ENCODE data around the gene YPEL1. TPM values are rescaled to one million over a fixed set of nuclear protein-coding genes. Genes with fewer than 3 reads are reported as not detected.

YPEL1 gene
- total and polyA plus RNA-seq, 4 donors = 0.83 to 4.8 (median 2.2) TPM

- no peaks in the 10 kb centered on the region for H3K27me3 ChIP-seq (ENCODE audit: control insufficient read depth in 4 of 4, insufficient read depth in 4 of 4, low read length in 3 of 4)
- DNase-seq (ENCODE audit: low spot score) = no peak
- peak overlapping the region in 1 of 3 donors; percentile 61 for H3K4me3 ChIP-seq (ENCODE audit: low read depth in 1 of 3, low read length in 3 of 3)
- peaks cover 2 to 10% (median 7%) of the 10 kb centered on the region in 4 donors for H3K4me1 ChIP-seq (ENCODE audit: control insufficient read depth in 4 of 4, insufficient read depth in 4 of 4, low read length in 3 of 4)
- H3K27ac ChIP-seq (ENCODE audit: low read depth in 1 of 2, low read length in 2 of 2) = no peak overlapping the region
- H3K9me3 ChIP-seq (ENCODE audit: control insufficient read depth in 4 of 4, low read length in 3 of 4) = no peaks in the 10 kb centered on the region
- 37% methylated on average over 17 of the region's 17 CpGs for WGBS
- TF ChIP-seq RAD21 (IDR thresholded peaks at IDR 0.05) = no peak
- no peak for TF ChIP-seq HNF4A (conservative IDR thresholded peaks at IDR 0.05)
- TF ChIP-seq YY1 (IDR thresholded peaks at IDR 0.05) = no peak
- no peak for TF ChIP-seq GABPA (IDR thresholded peaks at IDR 0.05 in 1 of 2, conservative IDR thresholded peaks at IDR 0.05 in 1 of 2)
- H3K36me3 ChIP-seq (ENCODE audit: control insufficient read depth in 4 of 4, insufficient read depth in 3 of 4, low read depth in 1 of 4, low read length in 3 of 4) = no peaks in the 10 kb centered on the region
- H3K9ac ChIP-seq (ENCODE audit: low read depth in 1 of 2, low read length in 2 of 2) = no peak overlapping the region
Measured at GRCh38 chr22:21657020-21657359, 78.6 kb downstream of the YPEL1 start.

GRCh38 chr22:21652547-21653545 is 82.7 kb downstream of the YPEL1 start:
- H3K27me3 ChIP-seq (ENCODE audit: control insufficient read depth in 4 of 4, insufficient read depth in 4 of 4, low read length in 3 of 4) = no peaks in the 10 kb centered on the region
- peaks cover 0 to 5% (median 3%) of the 10 kb centered on the region in 4 donors for H3K36me3 ChIP-seq (ENCODE audit: control insufficient read depth in 4 of 4, insufficient read depth in 3 of 4, low read depth in 1 of 4, low read length in 3 of 4)
- H3K4me3 ChIP-seq (ENCODE audit: low read depth in 1 of 3, low read length in 3 of 3) = peak overlapping the region in 1 of 3 donors; percentile 50
- no peak overlapping the region for H3K9ac ChIP-seq (ENCODE audit: low read depth in 1 of 2, low read length in 2 of 2)
- peaks cover 11 to 21% (median 18%) of the 10 kb centered on the region in 4 donors for H3K4me1 ChIP-seq (ENCODE audit: control insufficient read depth in 4 of 4, insufficient read depth in 4 of 4, low read length in 3 of 4)
- H3K27ac ChIP-seq (ENCODE audit: low read depth in 1 of 2, low read length in 2 of 2) = no peak overlapping the region
- no peaks in the 10 kb centered on the region for H3K9me3 ChIP-seq (ENCODE audit: control insufficient read depth in 4 of 4, low read length in 3 of 4)
- 41% methylated on average over 40 of the region's 40 CpGs for WGBS
- no peak for DNase-seq (ENCODE audit: low spot score)
- TF ChIP-seq HNF4G (IDR thresholded peaks at IDR 0.05) = no peak
- no peak for TF ChIP-seq FOXA2 (IDR thresholded peaks at IDR 0.05)
- no peak for TF ChIP-seq NR2F2 (IDR thresholded peaks at IDR 0.05)
- TF ChIP-seq RAD21 (IDR thresholded peaks at IDR 0.05) = no peak
- TF ChIP-seq FOXA1 (IDR thresholded peaks at IDR 0.05) = no peak
- TF ChIP-seq HNF4A (conservative IDR thresholded peaks at IDR 0.05) = no peak
- TF ChIP-seq GABPA (IDR thresholded peaks at IDR 0.05 in 1 of 2, conservative IDR thresholded peaks at IDR 0.05 in 1 of 2) = no peak
- TF ChIP-seq YY1 (IDR thresholded peaks at IDR 0.05) = no peak
- no peak for TF ChIP-seq CTCF (IDR thresholded peaks at IDR 0.05; ENCODE audit: low read depth, low read length, missing input control)
- no peak for TF ChIP-seq JUND (IDR thresholded peaks at IDR 0.05)
- no peak for TF ChIP-seq RXRA (IDR thresholded peaks at IDR 0.05)
- TF ChIP-seq ATF3 (IDR thresholded peaks at IDR 0.05) = no peak
- no peak for TF ChIP-seq TAF1 (conservative IDR thresholded peaks at IDR 0.05)
- TF ChIP-seq MAX (IDR thresholded peaks at IDR 0.05) = no peak
- TF ChIP-seq EGR1 (IDR thresholded peaks at IDR 0.05; ENCODE audit: low read depth in 2 of 2) = no peak
- TF ChIP-seq REST (IDR thresholded peaks at IDR 0.05) = no peak
- TF ChIP-seq SP1 (IDR thresholded peaks at IDR 0.05) = no peak
- no peak for TF ChIP-seq ZBTB33 (IDR thresholded peaks at IDR 0.05)

Data from liver (tissue), 9 donors.